Kidney (tissue), 14 donors: Measurements from ENCODE around the gene CA12. TPM values are rescaled to one million over a fixed set of nuclear protein-coding genes. Genes with fewer than 3 reads are reported as not detected.

Source experiments
- DNase-seq, 5 donors: peaks; one replicate each; pipeline ENCODE4 v3.0.0-alpha.2; 2013 to 2020
- FAIRE-seq: peaks from 2 replicates; lab custom pipeline; 2012; peaks lifted over from hg19 to GRCh38; lab: Jason Lieb, UNC
- H3K27ac ChIP-seq, 2 donors: one replicate each; pipeline ENCODE4 v1.7.0; 2013; ENCODE audit warnings: low read depth in 2 of 2, low read length in 2 of 2, inconsistent platforms in 1 of 2
- H3K27me3 ChIP-seq: one replicate; pipeline ENCODE4 v1.7.1; 2013; ENCODE audit warnings: low read length, inconsistent platforms; ENCODE audit not compliant: control insufficient read depth, insufficient read depth
- H3K36me3 ChIP-seq, 3 donors: one replicate each; pipeline versions ENCODE4 v1.7.0 to v1.7.1; 2013; ENCODE audit warnings: low read length in 3 of 3, control low read depth in 1 of 3, inconsistent platforms in 1 of 3; ENCODE audit not compliant: insufficient read depth in 3 of 3, control insufficient read depth in 2 of 3
- H3K4me1 ChIP-seq, 3 donors: one replicate each; pipeline versions ENCODE4 v1.7.0 to v1.7.1; 2013; ENCODE audit warnings: low read length in 3 of 3, inconsistent platforms in 1 of 3, low read depth in 1 of 3; ENCODE audit not compliant: control insufficient read depth in 2 of 3, insufficient read depth in 2 of 3
- H3K4me3 ChIP-seq, 3 donors: one replicate each; pipeline versions ENCODE4 v1.7.0 to v1.8.1; 2013; ENCODE audit warnings: low read length in 3 of 3, control low read depth in 1 of 3, inconsistent platforms in 1 of 3
- H3K9ac ChIP-seq, 3 donors: one replicate each; pipeline versions ENCODE4 v1.7.0 to v1.7.1; 2013; ENCODE audit warnings: low read length in 3 of 3, control low read depth in 1 of 3, inconsistent platforms in 1 of 3
- H3K9me3 ChIP-seq, 3 donors: one replicate each; pipeline versions ENCODE4 v1.7.0 to v1.7.1; 2013; ENCODE audit warnings: low read length in 3 of 3, control low read depth in 1 of 3, inconsistent platforms in 1 of 3; ENCODE audit not compliant: control insufficient read depth in 2 of 3, insufficient read depth in 1 of 3
- CTCF ChIP-seq: IDR thresholded peaks from 3 replicates; pipeline ENCODE4 v1.5.1; 2012; ENCODE audit warnings: mild to moderate bottlenecking, moderate library complexity, borderline replicate concordance; ENCODE audit not compliant: insufficient read depth; ENCODE audit errors: extremely low read depth
- intact Hi-C: fragments of 100-400 bp; cut with DNase I; formaldehyde crosslinking; loops from one replicate; pipeline ENCODE4 v1.11.1; 2022
- polyA plus RNA-seq: library from polyadenylated mRNA; stranded (reverse); fragments of 350-450 nt; fragmentation: Illumina TruSeq; extraction: RNeasy Lipid Tissue Mini Kit (QIAGEN cat#74804); gene quantifications from one replicate; pipeline ENCODE4 v1.2.3, GENCODE V29; 2014; ENCODE audit warnings: low read depth, low replicate concordance; ENCODE audit not compliant: insufficient read depth
- total RNA-seq: library from RNA; stranded (reverse); fragmentation: NEBNext Ultra II Directional; extraction: Animal tissue kit (Norgen Biotek cat#: 25700); gene quantifications from one replicate; pipeline ENCODE4 v1.2.1, GENCODE V29; 2021
- donor health status: control.
- donor health status: control.
- donor health status: control.
- donor health status: control.
- donor health status: control.
- donor health status: DM: yes; HTN: yes; CAD: no.
- donor health status: Normal renal cell carcinoma (clear cell type).

Gene CA12
- total and polyA plus RNA-seq, 2 donors from 2014 or later, result 237 to 242 TPM

- intact Hi-C loops, result no loop called here
- no peaks in the 10 kb centered on the region for H3K9me3 ChIP-seq
- peaks cover 0 to 12% (median 6%) of the 10 kb centered on the region in 3 donors for H3K4me1 ChIP-seq
- H3K27me3 ChIP-seq, result no peaks in the 10 kb centered on the region
- H3K36me3 ChIP-seq, result peaks cover 0 to 63% (median 16%) of the 10 kb centered on the region in 3 donors
- no peak overlapping the region for H3K27ac ChIP-seq
- DNase-seq (no peak), FAIRE-seq (no peak)
- H3K4me3 ChIP-seq, result no peak overlapping the region
- H3K9ac ChIP-seq, result no peak overlapping the region
- no peak for TF ChIP-seq CTCF
Measured at GRCh38 chr15:63340878-63341277, 40.8 kb downstream of the CA12 start.

GRCh38 chr15:63340353-63340752 lies 41.3 kb downstream of the CA12 start:
- Histone ChIP-seq H3K4me3 (no peak overlapping the region), H3K27ac (peak overlapping the region in 1 of 2 donors; percentile 5), H3K9ac (no peak overlapping the region), H3K27me3 (no peaks in the 10 kb centered on the region), H3K9me3 (no peaks in the 10 kb centered on the region), H3K4me1 (peaks cover 0 to 12% (median 5%) of the 10 kb centered on the region in 3 donors), H3K36me3 (peaks cover 0 to 66% (median 16%) of the 10 kb centered on the region in 3 donors)
- FAIRE-seq (no peak), DNase-seq (no peak)
- TF ChIP-seq CTCF, result no peak
- intact Hi-C loops, result no loop called here

GRCh38 chr15:63339836-63340235 lies 41.8 kb downstream of the CA12 start:
- TF ChIP-seq CTCF, result no peak
- Histone ChIP-seq H3K9ac (no peak overlapping the region), H3K4me3 (no peak overlapping the region), H3K27ac (peak overlapping the region in 1 of 2 donors; percentile 5), H3K4me1 (peaks cover 0 to 12% (median under 1%) of the 10 kb centered on the region in 3 donors), H3K36me3 (peaks cover 0 to 61% (median 12%) of the 10 kb centered on the region in 3 donors), H3K27me3 (no peaks in the 10 kb centered on the region), H3K9me3 (no peaks in the 10 kb centered on the region)
- intact Hi-C loops, result no loop called here
- DNase-seq (no peak), FAIRE-seq (no peak)
